Endothelial cell (in vitro differentiated cells): ENCODE results near the gene OXA1L. TPM values are rescaled to one million over a fixed set of nuclear protein-coding genes. Genes with fewer than 3 reads are reported as not detected.
A peak's percentile ranks its signal among the peaks of the same experiment; 100 is the strongest.
"Not testable (repeated sequence)": the region's sequence is repeated elsewhere in the genome, so short reads cannot be mapped to it uniquely, and the experiment has no call there.

Experiments
- DNase-seq: peaks from one replicate; pipeline ENCODE4 v3.0.0; 2021; ENCODE audit warnings: low spot score
- H3K27ac Mint-ChIP-seq: one replicate; pipeline ENCODE4 v1.8.0; 2021; ENCODE audit warnings: mixed read lengths, inconsistent platforms; ENCODE audit not compliant: unreplicated experiment
- H3K27me3 Mint-ChIP-seq: one replicate; pipeline ENCODE4 v1.8.0; 2021; ENCODE audit warnings: mild to moderate bottlenecking, moderate library complexity, mixed read lengths, inconsistent platforms; ENCODE audit not compliant: unreplicated experiment
- H3K36me3 Mint-ChIP-seq: one replicate; pipeline ENCODE4 v1.8.0; 2021; ENCODE audit warnings: mild to moderate bottlenecking, low read depth, mixed read lengths, inconsistent platforms; ENCODE audit not compliant: unreplicated experiment
- H3K4me1 Mint-ChIP-seq: one replicate; pipeline ENCODE4 v1.8.0; 2021; ENCODE audit warnings: mild to moderate bottlenecking, mixed read lengths, inconsistent platforms; ENCODE audit not compliant: unreplicated experiment
- H3K4me3 Mint-ChIP-seq: one replicate; pipeline ENCODE4 v1.8.0; 2021; ENCODE audit warnings: mild to moderate bottlenecking, mixed read lengths, inconsistent platforms; ENCODE audit not compliant: unreplicated experiment
- H3K9me3 Mint-ChIP-seq: one replicate; pipeline ENCODE4 v1.8.0; 2021; ENCODE audit warnings: mixed read lengths, inconsistent platforms; ENCODE audit not compliant: unreplicated experiment
- CTCF ChIP-seq: fragments of 200-600 bp; sonication (generic); IDR thresholded peaks from one replicate; pipeline ENCODE4 v1.5.0; 2021; ENCODE audit warnings: antibody characterized with exemption; ENCODE audit not compliant: unreplicated experiment
- total RNA-seq: library from RNA; stranded (reverse); fragmentation: NEBNext Ultra II Directional; extraction: Animal tissue kit (Norgen Biotek cat#: 25700); gene quantifications from one replicate; pipeline ENCODE4 v1.2.1, GENCODE V29; 2021; ENCODE audit not compliant: unreplicated experiment

OXA1L gene
- total RNA-seq, 1 donor from 2014 or later = 168 TPM

- no peak for DNase-seq
- Mint-ChIP-seq H3K4me3 (no peak overlapping the region), H3K27ac (no peak overlapping the region), H3K36me3 (no peaks in the 10 kb centered on the region), H3K9me3 (no peaks in the 10 kb centered on the region), H3K4me1 (no peaks in the 10 kb centered on the region), H3K27me3 (no peaks in the 10 kb centered on the region)
- no peak for TF ChIP-seq CTCF
Measured at GRCh38 chr14:22726012-22726411, 40.5 kb upstream of the OXA1L start.

DNA sequence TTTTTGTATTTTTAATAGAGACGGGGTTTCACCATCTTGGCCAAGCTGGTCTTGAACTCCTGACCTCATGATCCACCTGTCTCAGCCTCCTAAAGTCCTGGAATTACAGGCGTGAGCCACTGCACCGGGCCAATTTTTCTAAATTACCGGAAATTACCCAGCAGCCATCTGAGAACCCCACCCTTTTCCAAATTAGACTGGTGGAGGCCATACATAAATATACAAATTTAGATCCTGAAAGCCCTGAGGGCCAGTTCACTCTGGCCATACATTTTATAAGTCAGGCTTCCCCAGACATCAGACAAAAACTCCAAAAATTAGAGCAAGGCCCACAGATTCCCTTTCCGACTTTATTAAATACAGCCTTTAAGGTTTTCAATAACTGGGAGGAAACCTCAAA lies 34.4 kb upstream of the OXA1L start:
- not testable (repeated sequence) for H3K36me3 Mint-ChIP-seq, H3K4me1 Mint-ChIP-seq, DNase-seq, H3K27ac Mint-ChIP-seq, H3K4me3 Mint-ChIP-seq, H3K9me3 Mint-ChIP-seq, H3K27me3 Mint-ChIP-seq

GRCh38 chr14:22733829-22734228 lies 32.7 kb upstream of the OXA1L start:
- no peak overlapping the region for H3K4me3 Mint-ChIP-seq
- no peak for DNase-seq
- no peaks in the 10 kb centered on the region for H3K9me3 Mint-ChIP-seq
- peaks cover 2% of the 10 kb centered on the region for H3K27me3 Mint-ChIP-seq
- peaks cover 5% of the 10 kb centered on the region for H3K4me1 Mint-ChIP-seq
- no peak overlapping the region for H3K27ac Mint-ChIP-seq
- no peaks in the 10 kb centered on the region for H3K36me3 Mint-ChIP-seq
- TF ChIP-seq CTCF = no peak

- Mint-ChIP-seq H3K27ac (no peak overlapping the region), H3K4me1 (peaks cover 17% of the 10 kb centered on the region), H3K27me3 (peaks cover 2% of the 10 kb centered on the region), H3K36me3 (no peaks in the 10 kb centered on the region), H3K9me3 (no peaks in the 10 kb centered on the region), H3K4me3 (no peak overlapping the region)
- no peak for DNase-seq
- no peak for TF ChIP-seq CTCF
Measured at GRCh38 chr14:22735096-22735495, 31.4 kb upstream of the OXA1L start.

- H3K27ac Mint-ChIP-seq, DNase-seq, H3K9me3 Mint-ChIP-seq, H3K36me3 Mint-ChIP-seq, H3K4me3 Mint-ChIP-seq, H3K27me3 Mint-ChIP-seq: not testable (repeated sequence)
- H3K4me1 Mint-ChIP-seq = peaks cover 21% of the 10 kb centered on the region
Measured at GRCh38 chr14:22736384-22736783, 30.1 kb upstream of the OXA1L start.

GRCh38 chr14:22737052-22737451 lies 29.4 kb upstream of the OXA1L start:
- Mint-ChIP-seq H3K4me3 (no peak overlapping the region), H3K36me3 (peaks cover 4% of the 10 kb centered on the region), H3K9me3 (peaks cover under 1% of the 10 kb centered on the region), H3K4me1 (peaks cover 21% of the 10 kb centered on the region), H3K27me3 (peaks cover 4% of the 10 kb centered on the region), H3K27ac (peak overlapping the region; percentile 57)
- DNase-seq = no peak
- no peak for TF ChIP-seq CTCF
